Liver (tissue), 9 donors: ENCODE measurements around the gene SCRN1. TPM values are rescaled to one million over a fixed set of nuclear protein-coding genes. Genes with fewer than 3 reads are reported as not detected.

Experiments
- DNase-seq: peaks from one replicate; pipeline ENCODE4 v3.0.0-alpha.2; 2017; ENCODE audit warnings: low spot score
- H3K27ac ChIP-seq, 2 donors: one replicate each; pipeline ENCODE4 v1.7.0; 2013; ENCODE audit warnings: inconsistent platforms in 2 of 2, low read length in 2 of 2, control low read depth in 1 of 2, low read depth in 1 of 2, mild to moderate bottlenecking in 1 of 2
- H3K27me3 ChIP-seq, 4 donors: one replicate each; pipeline versions ENCODE4 v1.6.1 to v1.7.0; 2013; ENCODE audit warnings: low read length in 3 of 4, inconsistent platforms in 1 of 4, mild to moderate bottlenecking in 1 of 4, moderate library complexity in 1 of 4; ENCODE audit not compliant: control insufficient read depth in 4 of 4, insufficient read depth in 4 of 4
- H3K36me3 ChIP-seq, 4 donors: one replicate each; pipeline versions ENCODE4 v1.6.1 to v1.7.0; 2013; ENCODE audit warnings: low read length in 3 of 4, mild to moderate bottlenecking in 3 of 4, low read depth in 1 of 4, moderate library complexity in 1 of 4; ENCODE audit not compliant: control insufficient read depth in 4 of 4, insufficient read depth in 3 of 4
- H3K4me1 ChIP-seq, 4 donors: one replicate each; pipeline versions ENCODE4 v1.6.1 to v1.7.0; 2013; ENCODE audit warnings: low read length in 3 of 4, mild to moderate bottlenecking in 3 of 4, moderate library complexity in 1 of 4; ENCODE audit not compliant: control insufficient read depth in 4 of 4, insufficient read depth in 4 of 4
- H3K4me3 ChIP-seq, 3 donors: one replicate each; pipeline versions ENCODE4 v1.6.1 to v1.7.0; 2013; ENCODE audit warnings: low read length in 3 of 3, control low read depth in 1 of 3, low read depth in 1 of 3, mild to moderate bottlenecking in 1 of 3
- H3K9ac ChIP-seq, 2 donors: one replicate each; pipeline ENCODE4 v1.7.0; 2013; ENCODE audit warnings: low read length in 2 of 2, mild to moderate bottlenecking in 2 of 2, moderate library complexity in 2 of 2, control low read depth in 1 of 2, low read depth in 1 of 2
- H3K9me3 ChIP-seq, 4 donors: one replicate each; pipeline versions ENCODE4 v1.6.1 to v1.7.0; 2013; ENCODE audit warnings: low read length in 3 of 4; ENCODE audit not compliant: control insufficient read depth in 4 of 4
- ATF3 ChIP-seq: IDR thresholded peaks from 2 replicates; pipeline ENCODE4 v1.6.1; 2016; ENCODE audit warnings: antibody characterized with exemption
- CTCF ChIP-seq: fragments of 150-350 bp; IDR thresholded peaks from 2 replicates; pipeline ENCODE4 v1.5.1; 2017; ENCODE audit warnings: improper control_type of control experiment, low read depth, low read length; ENCODE audit not compliant: missing input control
- EGR1 ChIP-seq, 2 donors: IDR thresholded peaks; 2 replicates each; pipeline ENCODE4 v1.6.1; 2016 to 2018; ENCODE audit warnings: antibody characterized with exemption in 2 of 2, low read depth in 2 of 2
- FOXA1 ChIP-seq: IDR thresholded peaks from 2 replicates; pipeline ENCODE4 v1.6.1; 2016; ENCODE audit warnings: antibody characterized with exemption
- GABPA ChIP-seq, 2 donors: IDR thresholded peaks in 1 of 2; conservative IDR thresholded peaks in 1 of 2; 2 replicates each; pipeline ENCODE4 v1.6.1; 2016; ENCODE audit warnings: antibody characterized with exemption in 2 of 2, mild to moderate bottlenecking in 1 of 2, moderate library complexity in 1 of 2
- HNF4A ChIP-seq, 2 donors: conservative IDR thresholded peaks; 2 replicates each; pipeline ENCODE4 v1.6.1; 2016; ENCODE audit warnings: antibody characterized with exemption in 2 of 2, mild to moderate bottlenecking in 2 of 2
- JUND ChIP-seq, 2 donors: IDR thresholded peaks; 2 replicates each; pipeline ENCODE4 v1.6.1; 2016; ENCODE audit warnings: antibody characterized with exemption in 2 of 2
- MAX ChIP-seq: IDR thresholded peaks from 2 replicates; pipeline ENCODE4 v1.6.1; 2016; ENCODE audit warnings: antibody characterized with exemption
- NR2F2 ChIP-seq: IDR thresholded peaks from 2 replicates; pipeline ENCODE4 v1.6.1; 2016; ENCODE audit warnings: antibody characterized with exemption
- RAD21 ChIP-seq, 2 donors: IDR thresholded peaks; 2 replicates each; pipeline ENCODE4 v1.6.1; 2016; ENCODE audit warnings: antibody characterized with exemption in 2 of 2, mild to moderate bottlenecking in 2 of 2
- REST ChIP-seq: IDR thresholded peaks from 2 replicates; pipeline ENCODE4 v1.6.1; 2016; ENCODE audit warnings: antibody characterized with exemption, mild to moderate bottlenecking
- RXRA ChIP-seq, 2 donors: IDR thresholded peaks; 2 replicates each; pipeline ENCODE4 v1.6.1; 2017 to 2018; ENCODE audit warnings: antibody characterized with exemption in 2 of 2, mild to moderate bottlenecking in 1 of 2
- SP1 ChIP-seq: IDR thresholded peaks from 2 replicates; pipeline ENCODE4 v1.6.1; 2018; ENCODE audit warnings: antibody characterized with exemption, mild to moderate bottlenecking
- TAF1 ChIP-seq: conservative IDR thresholded peaks from 2 replicates; pipeline ENCODE4 v1.6.1; 2016; ENCODE audit warnings: antibody characterized with exemption, mild to moderate bottlenecking
- YY1 ChIP-seq: IDR thresholded peaks from 2 replicates; pipeline ENCODE4 v1.6.1; 2016; ENCODE audit warnings: antibody characterized with exemption, mild to moderate bottlenecking
- ZBTB33 ChIP-seq: IDR thresholded peaks from 2 replicates; pipeline ENCODE4 v1.6.1; 2016; ENCODE audit warnings: antibody characterized with exemption
- WGBS: extraction: QIAGEN DNeasy Blood & Tissue Kit; methylation state at CpG from one replicate; pipeline ENCODE4 v1.1.7; 2013; 5-methylcytosine and 5-hydroxymethylcytosine counted together
- polyA plus RNA-seq, 2 donors: library from polyadenylated mRNA; stranded (reverse) in 1 of 2; unstranded in 1 of 2; fragments of 200-250 nt in 1 of 2; fragments of >200 nt in 1 of 2; fragmentation: Nextera tagmentation in 1 of 2; extraction: Ambion mirVana in 1 of 2; gene quantifications; one replicate each; pipeline versions ENCODE4 v1.2.1 to v1.2.3, GENCODE V29; 2013 to 2015
- total RNA-seq, 2 donors: library from RNA; depleted of rRNA; stranded (reverse); fragments of >200 nt; gene quantifications; one replicate each; pipeline ENCODE4 v1.2.3, GENCODE V29; 2014
- donor health status: healthy.
- donor health status: healthy.
- donor health status: healthy.
- donor health status: healthy.
- donor health status: healthy.

The SCRN1 gene
- total and polyA plus RNA-seq, 4 donors, result 1.1 to 4.1 (median 2.0) TPM

GRCh38 chr7:29873644-29874294 lies 115.8 kb downstream of the SCRN1 start:
- no peak overlapping the region for H3K27ac ChIP-seq
- no peak for DNase-seq
- no peak for TF ChIP-seq REST
- no peak for TF ChIP-seq TAF1
- no peak for TF ChIP-seq MAX
- TF ChIP-seq HNF4A (conservative IDR thresholded peaks at IDR 0.05), result no peak
- no peak for TF ChIP-seq YY1
- no peak for TF ChIP-seq GABPA (IDR thresholded peaks at IDR 0.05 in 1 of 2, conservative IDR thresholded peaks at IDR 0.05 in 1 of 2)
- TF ChIP-seq ZBTB33, result no peak
- TF ChIP-seq EGR1 (IDR thresholded peaks at IDR 0.05; ENCODE audit: low read depth in 2 of 2), result no peak
- no peak for TF ChIP-seq RAD21 (IDR thresholded peaks at IDR 0.05)
- no peak for TF ChIP-seq NR2F2
- WGBS, result 92% methylated on average over 4 of the region's 4 CpGs
- no peaks in the 10 kb centered on the region for H3K36me3 ChIP-seq
- H3K27me3 ChIP-seq, result no peaks in the 10 kb centered on the region
- no peaks in the 10 kb centered on the region for H3K9me3 ChIP-seq
- no peak overlapping the region for H3K9ac ChIP-seq
- H3K4me1 ChIP-seq, result no peaks in the 10 kb centered on the region
- no peak overlapping the region for H3K4me3 ChIP-seq

- TF ChIP-seq HNF4A (conservative IDR thresholded peaks at IDR 0.05), result no peak
- no peak for TF ChIP-seq TAF1
- TF ChIP-seq ATF3, result no peak
- no peak for TF ChIP-seq MAX
- TF ChIP-seq FOXA1, result no peak
- TF ChIP-seq EGR1 (IDR thresholded peaks at IDR 0.05; ENCODE audit: low read depth in 2 of 2), result no peak
- TF ChIP-seq CTCF, result no peak
- no peak for TF ChIP-seq ZBTB33
- no peak for TF ChIP-seq JUND (IDR thresholded peaks at IDR 0.05)
- TF ChIP-seq REST, result no peak
- no peak for TF ChIP-seq SP1
- no peak for TF ChIP-seq NR2F2
- TF ChIP-seq RXRA (IDR thresholded peaks at IDR 0.05), result no peak
- no peak for DNase-seq
- 58% methylated on average over 5 of the region's 5 CpGs for WGBS
Observed at GRCh38 chr7:29871787-29872398, 117.7 kb downstream of the SCRN1 start.

More at GRCh38 chr7:29871787-29872398, 117.7 kb downstream of the SCRN1 start:
- H3K27me3 ChIP-seq, result no peaks in the 10 kb centered on the region
- H3K9me3 ChIP-seq, result no peaks in the 10 kb centered on the region
- H3K4me1 ChIP-seq, result no peaks in the 10 kb centered on the region
- no peak overlapping the region for H3K27ac ChIP-seq
- H3K36me3 ChIP-seq, result no peaks in the 10 kb centered on the region
- H3K9ac ChIP-seq, result no peak overlapping the region
- H3K4me3 ChIP-seq, result no peak overlapping the region
